H9 (cell line): ENCODE data around the gene NEK7. TPM values are rescaled to one million over a fixed set of nuclear protein-coding genes. Genes with fewer than 3 reads are reported as not detected.

Experiments used
- DNase-seq: peaks from one replicate; pipeline ENCODE4 v3.0.0-alpha.2; 2017
- H2AFZ ChIP-seq: one replicate; pipeline ENCODE4 v1.6.1; 2013; ENCODE audit warnings: mild to moderate bottlenecking, low read length, control low read depth, moderate library complexity
- H2AK5ac ChIP-seq: 2 replicates; pipeline ENCODE4 v1.6.1; 2013; ENCODE audit warnings: low read length, control low read depth, mixed read lengths; ENCODE audit not compliant: insufficient read length
- H2BK120ac ChIP-seq: one replicate; pipeline ENCODE4 v1.6.1; 2013; ENCODE audit warnings: low read depth, mild to moderate bottlenecking, low read length, control low read depth, inconsistent platforms; ENCODE audit not compliant: poor library complexity, severe bottlenecking
- H2BK12ac ChIP-seq: 2 replicates; pipeline ENCODE4 v1.6.1; 2013; ENCODE audit warnings: low read length, control low read depth, mixed read lengths, low read depth; ENCODE audit not compliant: insufficient read length
- H2BK15ac ChIP-seq: 2 replicates; pipeline ENCODE4 v1.6.1; 2013; ENCODE audit warnings: low read depth, low read length, control low read depth
- H2BK20ac ChIP-seq: one replicate; pipeline ENCODE4 v1.6.1; 2013; ENCODE audit warnings: low read depth, mild to moderate bottlenecking, low read length, control low read depth, inconsistent platforms; ENCODE audit not compliant: poor library complexity, severe bottlenecking
- H2BK5ac ChIP-seq: 2 replicates; pipeline ENCODE4 v1.6.1; 2013; ENCODE audit warnings: low read length, control low read depth, mixed read lengths; ENCODE audit not compliant: insufficient read length
- H3K14ac ChIP-seq: 2 replicates; pipeline ENCODE4 v1.6.1; 2013; ENCODE audit warnings: low read length, control low read depth; ENCODE audit not compliant: insufficient read depth
- H3K18ac ChIP-seq: 2 replicates; pipeline ENCODE4 v1.6.1; 2013; ENCODE audit warnings: low read depth, mild to moderate bottlenecking, mixed read lengths, low read length, control low read depth; ENCODE audit not compliant: insufficient read length
- H3K23ac ChIP-seq: 2 replicates; pipeline ENCODE4 v1.6.1; 2013; ENCODE audit warnings: low read length, control low read depth, mixed read lengths, low read depth; ENCODE audit not compliant: insufficient read length
- H3K23me2 ChIP-seq: 2 replicates; pipeline ENCODE4 v1.6.1; 2013; ENCODE audit warnings: low read depth, mild to moderate bottlenecking, mixed read lengths, low read length, control low read depth; ENCODE audit not compliant: insufficient read length, poor library complexity, severe bottlenecking
- H3K27ac ChIP-seq: 2 replicates; pipeline ENCODE4 v1.5.1; 2013; ENCODE audit warnings: low read length, control low read depth, mixed read lengths, low read depth; ENCODE audit not compliant: insufficient read length
- H3K27me3 ChIP-seq: 2 replicates; pipeline ENCODE4 v1.6.1; 2013; ENCODE audit warnings: low read length, control low read depth, inconsistent platforms; ENCODE audit not compliant: insufficient read depth
- H3K4ac ChIP-seq: 2 replicates; pipeline ENCODE4 v1.6.1; 2013; ENCODE audit warnings: low read depth, mild to moderate bottlenecking, control low read depth, inconsistent platforms, low read length, moderate library complexity
- H3K4me1 ChIP-seq: 2 replicates; pipeline ENCODE4 v1.6.1; 2013; ENCODE audit warnings: low read length, control low read depth, inconsistent platforms; ENCODE audit not compliant: insufficient read depth
- H3K4me2 ChIP-seq: 2 replicates; pipeline ENCODE4 v1.6.1; 2013; ENCODE audit warnings: low read length, control low read depth, mixed read lengths; ENCODE audit not compliant: insufficient read length, insufficient read depth
- H3K56ac ChIP-seq: 2 replicates; pipeline ENCODE4 v1.6.1; 2013; ENCODE audit warnings: low read depth, mild to moderate bottlenecking, mixed read lengths, low read length, control low read depth; ENCODE audit not compliant: insufficient read length
- H3K79me1 ChIP-seq: 2 replicates; pipeline ENCODE4 v1.6.1; 2013; ENCODE audit warnings: low read depth, mild to moderate bottlenecking, moderate library complexity, low read length, control low read depth, inconsistent platforms; ENCODE audit not compliant: insufficient read depth, poor library complexity, severe bottlenecking
- H3K79me2 ChIP-seq: 2 replicates; pipeline ENCODE4 v1.6.1; 2013; ENCODE audit warnings: low read length, control low read depth, inconsistent platforms; ENCODE audit not compliant: insufficient read depth
- H3K9ac ChIP-seq: 2 replicates; pipeline ENCODE4 v1.6.1; 2013; ENCODE audit warnings: low read length, control low read depth, mixed read lengths; ENCODE audit not compliant: insufficient read length; ENCODE audit errors: extremely low read depth
- H3K9me3 ChIP-seq: one replicate; pipeline ENCODE4 v1.6.1; 2013; ENCODE audit warnings: low read depth, low read length, inconsistent platforms; ENCODE audit not compliant: control insufficient read depth
- H3T11ph ChIP-seq: one replicate; pipeline ENCODE4 v1.6.1; 2013; ENCODE audit warnings: mild to moderate bottlenecking, low read length, control low read depth, inconsistent platforms
- H4K20me1 ChIP-seq: one replicate; pipeline ENCODE4 v1.6.1; 2013; ENCODE audit not compliant: control insufficient read depth, insufficient read length, insufficient read depth
- H4K5ac ChIP-seq: 2 replicates; pipeline ENCODE4 v1.6.1; 2013; ENCODE audit warnings: low read depth, mild to moderate bottlenecking, mixed read lengths, low read length, control low read depth; ENCODE audit not compliant: insufficient read length
- H4K8ac ChIP-seq: replicated peaks from 2 replicates; pipeline ENCODE4 v1.6.1; 2013; ENCODE audit warnings: low read length, control low read depth, mixed read lengths, low read depth; ENCODE audit not compliant: insufficient read length
- H4K91ac ChIP-seq: 2 replicates; pipeline ENCODE4 v1.6.1; 2013; ENCODE audit warnings: low read depth, mild to moderate bottlenecking, moderate library complexity, mixed read lengths, low read length, control low read depth; ENCODE audit not compliant: insufficient read length
- H3K27ac Mint-ChIP-seq, 3 experiments: 2 replicates in 2 of 3; 3 replicates in 1 of 3; pipeline ENCODE4 v1.8.0; 2020 to 2021; ENCODE audit warnings: mixed read lengths in 3 of 3, mild to moderate bottlenecking in 1 of 3, moderate library complexity in 1 of 3
- H3K27me3 Mint-ChIP-seq: 2 replicates; pipeline ENCODE4 v1.8.0; 2021; ENCODE audit warnings: low read depth, mild to moderate bottlenecking, moderate library complexity, mixed read lengths
- H3K36me3 Mint-ChIP-seq, 3 experiments: 2 replicates in 2 of 3; 3 replicates in 1 of 3; pipeline ENCODE4 v1.8.0; 2020 to 2021; ENCODE audit warnings: low read depth in 3 of 3, mixed read lengths in 3 of 3; ENCODE audit not compliant: insufficient read depth in 1 of 3
- H3K4me1 Mint-ChIP-seq, 2 experiments: 2 replicates each; pipeline ENCODE4 v1.8.0; 2020; ENCODE audit warnings: mixed read lengths in 2 of 2
- H3K4me3 Mint-ChIP-seq, 2 experiments: 2 replicates in 1 of 2; 3 replicates in 1 of 2; pipeline ENCODE4 v1.8.0; 2020 to 2021; ENCODE audit warnings: mild to moderate bottlenecking in 2 of 2, mixed read lengths in 2 of 2, moderate library complexity in 1 of 2
- H3K9me3 Mint-ChIP-seq, 2 experiments: 2 replicates in 1 of 2; 3 replicates in 1 of 2; pipeline ENCODE4 v1.8.0; 2020; ENCODE audit warnings: mild to moderate bottlenecking in 2 of 2, mixed read lengths in 2 of 2, moderate library complexity in 1 of 2
- whole genome bisulfite sequencing: extraction: QIAGEN DNeasy Blood & Tissue Kit; methylation state at CpG from one replicate; pipeline ENCODE4 v1.1.7; 2013; ENCODE audit warnings: missing lambda C conversion rate, low lambda C conversion rate, mixed read lengths; ENCODE audit not compliant: insufficient read length; ENCODE audit errors: extremely low coverage; 5-methylcytosine and 5-hydroxymethylcytosine counted together
- total RNA-seq: library from RNA; stranded (reverse); gene quantifications from 2 replicates; pipeline ENCODE4 v1.2.1, GENCODE V29; 2021
- TF ChIP-seq, protein P1 (sequence below): fragments of 200-600 bp; sonication (generic); conservative IDR thresholded peaks from 3 replicates; pipeline ENCODE4 v1.8.0; 2021; ENCODE audit warnings: antibody characterized with exemption, mild to moderate bottlenecking

The NEK7 gene
- total RNA-seq, 1 experiment from 2014 or later: 9.6 TPM

DNA sequence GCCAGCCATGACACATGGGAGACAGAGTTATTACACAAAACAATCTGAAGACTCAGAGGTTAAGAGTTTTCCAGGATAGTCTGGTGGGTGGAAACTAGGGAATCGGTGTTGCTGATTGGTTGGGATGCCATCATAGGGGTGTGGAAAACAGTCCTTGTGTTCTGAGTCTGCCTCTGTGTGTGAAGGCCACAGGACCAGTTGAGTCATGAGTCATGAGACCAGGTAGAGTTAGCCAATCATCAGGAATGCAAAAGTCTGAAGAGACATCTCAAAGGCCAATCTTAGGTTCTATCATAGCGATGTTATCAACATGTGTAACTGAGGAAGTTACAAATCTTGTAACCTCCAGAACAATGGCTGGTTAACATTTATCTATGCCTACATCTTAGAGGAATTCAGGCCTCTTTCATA, 49.7 kb upstream of the NEK7 start:
- H4K91ac ChIP-seq: no peak overlapping the region
- H2AK5ac ChIP-seq: no peak overlapping the region
- no peaks in the 10 kb centered on the region for H3K79me2 ChIP-seq
- H3K56ac ChIP-seq: no peak overlapping the region
- Mint-ChIP-seq H3K4me1 (peaks cover 3 to 5% of the 10 kb centered on the region in 2 experiments; a peak in 2 of 4 replicates), H3K27ac (no peak overlapping the region), H3K4me3 (no peak overlapping the region), H3K36me3 (no peaks in the 10 kb centered on the region; a peak in 1 of 7 replicates), H3K27me3 (no peaks in the 10 kb centered on the region), H3K9me3 (no peaks in the 10 kb centered on the region)
- H2BK120ac ChIP-seq: no peak overlapping the region
- H3K9me3 ChIP-seq: no peaks in the 10 kb centered on the region
- H3K27ac ChIP-seq: no peak overlapping the region
- no peaks in the 10 kb centered on the region for H3K4me1 ChIP-seq
- H2BK5ac ChIP-seq: no peak overlapping the region
- no peak overlapping the region for H3K4ac ChIP-seq
- no peak overlapping the region for H3T11ph ChIP-seq
- H2BK20ac ChIP-seq: no peak overlapping the region
- DNase-seq: no peak
- H4K20me1 ChIP-seq: no peaks in the 10 kb centered on the region
- no peak overlapping the region for H2BK12ac ChIP-seq
- H3K14ac ChIP-seq: no peak overlapping the region
- H3K18ac ChIP-seq: no peak overlapping the region
- no peak overlapping the region for H2BK15ac ChIP-seq
- TF ChIP-seq, protein P1, sequence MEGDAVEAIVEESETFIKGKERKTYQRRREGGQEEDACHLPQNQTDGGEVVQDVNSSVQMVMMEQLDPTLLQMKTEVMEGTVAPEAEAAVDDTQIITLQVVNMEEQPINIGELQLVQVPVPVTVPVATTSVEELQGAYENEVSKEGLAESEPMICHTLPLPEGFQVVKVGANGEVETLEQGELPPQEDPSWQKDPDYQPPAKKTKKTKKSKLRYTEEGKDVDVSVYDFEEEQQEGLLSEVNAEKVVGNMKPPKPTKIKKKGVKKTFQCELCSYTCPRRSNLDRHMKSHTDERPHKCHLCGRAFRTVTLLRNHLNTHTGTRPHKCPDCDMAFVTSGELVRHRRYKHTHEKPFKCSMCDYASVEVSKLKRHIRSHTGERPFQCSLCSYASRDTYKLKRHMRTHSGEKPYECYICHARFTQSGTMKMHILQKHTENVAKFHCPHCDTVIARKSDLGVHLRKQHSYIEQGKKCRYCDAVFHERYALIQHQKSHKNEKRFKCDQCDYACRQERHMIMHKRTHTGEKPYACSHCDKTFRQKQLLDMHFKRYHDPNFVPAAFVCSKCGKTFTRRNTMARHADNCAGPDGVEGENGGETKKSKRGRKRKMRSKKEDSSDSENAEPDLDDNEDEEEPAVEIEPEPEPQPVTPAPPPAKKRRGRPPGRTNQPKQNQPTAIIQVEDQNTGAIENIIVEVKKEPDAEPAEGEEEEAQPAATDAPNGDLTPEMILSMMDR: no peak
- no peak overlapping the region for H3K23ac ChIP-seq
- H2AFZ ChIP-seq: no peak overlapping the region
- no peak overlapping the region for H3K4me2 ChIP-seq
- H4K5ac ChIP-seq: no peak overlapping the region
- H4K8ac ChIP-seq: no peak overlapping the region
- no peaks in the 10 kb centered on the region for H3K79me1 ChIP-seq
- no CpG with 5 or more reads among the region's 2 CpGs for WGBS
- no peak overlapping the region for H3K9ac ChIP-seq
- H3K27me3 ChIP-seq: no peaks in the 10 kb centered on the region
- no peaks in the 10 kb centered on the region for H3K23me2 ChIP-seq
